RWPE2 (cell line): ENCODE data around the gene CIITA.

Experiments used
- ATAC-seq: fragments of 200-7000 bp; cut with Tn5 transposase; 3 replicates; pipeline ENCODE4 v1.9.1; 2021; ENCODE audit warnings: low read depth
- DNase-seq: peaks from one replicate; pipeline ENCODE4 v3.0.0-alpha.2; 2020; ENCODE audit warnings: low spot score
- H3K27ac ChIP-seq: fragments of 450-650 bp; 2 replicates; pipeline ENCODE4 v1.5.1; 2017; ENCODE audit warnings: mild to moderate bottlenecking; ENCODE audit not compliant: poor library complexity, severe bottlenecking
- H3K27me3 ChIP-seq: fragments of 250-450 bp; sonication (Bioruptor Pico); 2 replicates; pipeline ENCODE4 v1.5.1; 2021; ENCODE audit warnings: mild to moderate bottlenecking, moderate library complexity; ENCODE audit not compliant: insufficient read depth, poor library complexity, severe bottlenecking
- H3K36me3 ChIP-seq: fragments of 250-450 bp; sonication (Bioruptor Pico); 2 replicates; pipeline ENCODE4 v1.5.1; 2020; ENCODE audit warnings: low read depth, mild to moderate bottlenecking, moderate library complexity
- H3K4me1 ChIP-seq: fragments of 250-450 bp; sonication (Bioruptor Pico); 2 replicates; pipeline ENCODE4 v1.5.1; 2021; ENCODE audit warnings: mild to moderate bottlenecking, moderate library complexity; ENCODE audit not compliant: insufficient read depth, poor library complexity, severe bottlenecking
- H3K4me3 ChIP-seq: fragments of 250-450 bp; sonication (Bioruptor Pico); 2 replicates; pipeline ENCODE4 v1.5.1; 2021; ENCODE audit warnings: mild to moderate bottlenecking, moderate library complexity; ENCODE audit not compliant: severe bottlenecking
- H3K9me3 ChIP-seq: fragments of 250-450 bp; sonication (Bioruptor Pico); 2 replicates; pipeline ENCODE4 v1.5.1; 2021; ENCODE audit warnings: mild to moderate bottlenecking, moderate library complexity; ENCODE audit not compliant: severe bottlenecking
- CTCF ChIP-seq: fragments of 450-650 bp; IDR thresholded peaks from one replicate; pipeline ENCODE4 v1.5.1; 2017; ENCODE audit warnings: mild to moderate bottlenecking, moderate library complexity; ENCODE audit not compliant: poor library complexity, severe bottlenecking

The CIITA gene

DNA sequence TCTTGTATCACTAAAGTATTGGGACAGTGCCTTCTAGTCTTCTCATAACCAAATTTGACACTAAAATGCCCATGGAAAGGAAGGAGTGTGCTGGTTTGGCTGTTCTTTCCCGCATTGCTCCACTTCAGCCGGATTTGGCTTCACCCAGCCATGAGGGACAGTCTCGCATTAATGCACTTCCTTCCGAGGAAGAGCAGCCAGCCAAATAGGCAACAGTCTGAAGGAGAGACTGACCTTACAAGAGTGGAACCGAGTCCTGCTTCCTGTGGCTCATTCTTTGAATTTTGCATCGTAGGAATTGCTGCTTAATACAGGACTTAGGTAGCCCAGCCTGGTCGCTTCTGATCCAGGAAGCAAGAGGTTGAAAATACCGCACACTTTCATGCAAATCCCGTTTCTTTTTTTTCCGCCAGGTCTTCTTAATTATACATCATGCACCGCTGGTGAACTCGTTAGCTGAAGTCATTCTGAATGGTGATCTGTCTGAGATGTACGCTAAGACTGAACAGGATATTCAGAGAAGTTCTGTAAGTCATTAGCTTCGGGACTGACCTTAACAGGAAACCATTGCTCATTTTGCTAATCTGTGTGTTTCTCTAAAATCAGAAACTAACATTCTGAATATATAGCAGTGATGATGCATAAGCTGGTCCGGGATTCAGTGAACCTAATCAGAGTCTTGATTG is 105.6 kb downstream of the CIITA start:
- no peaks in the 10 kb centered on the region for H3K27me3 ChIP-seq
- no peaks in the 10 kb centered on the region for H3K9me3 ChIP-seq
- H3K36me3 ChIP-seq = peaks cover 16% of the 10 kb centered on the region
- H3K27ac ChIP-seq = no peak overlapping the region
- no peak for TF ChIP-seq CTCF
- H3K4me3 ChIP-seq = no peak overlapping the region
- DNase-seq (no peak), ATAC-seq (no peak)
- peaks cover 12% of the 10 kb centered on the region for H3K4me1 ChIP-seq

- DNase-seq (no peak), ATAC-seq (no peak)
- H3K4me3 ChIP-seq = no peak overlapping the region
- no peaks in the 10 kb centered on the region for H3K27me3 ChIP-seq
- TF ChIP-seq CTCF = no peak
- no peaks in the 10 kb centered on the region for H3K9me3 ChIP-seq
- peaks cover 12% of the 10 kb centered on the region for H3K4me1 ChIP-seq
- H3K36me3 ChIP-seq = peaks cover 19% of the 10 kb centered on the region
- H3K27ac ChIP-seq = no peak overlapping the region
Measured at GRCh38 chr16:10983159-10983558, 106.2 kb downstream of the CIITA start.

- H3K27ac ChIP-seq = no peak overlapping the region
- no peak overlapping the region for H3K4me3 ChIP-seq
- no peak for ATAC-seq
- no peak for DNase-seq
- H3K27me3 ChIP-seq = no peaks in the 10 kb centered on the region
- peaks cover 10% of the 10 kb centered on the region for H3K4me1 ChIP-seq
- H3K36me3 ChIP-seq = peaks cover 20% of the 10 kb centered on the region
- TF ChIP-seq CTCF = no peak
- H3K9me3 ChIP-seq = no peaks in the 10 kb centered on the region
Measured at GRCh38 chr16:10984509-10984908, 107.5 kb downstream of the CIITA start.
